GM19455 (cell line): ENCODE results near the gene SERP1.

Source experiments
- ATAC-seq: cut with Tn5 transposase; IDR thresholded peaks from one replicate; pipeline ENCODE4 v1.9.1; 2021; ENCODE audit not compliant: unreplicated experiment

The SERP1 gene

GRCh38 chr3:150546226-150547044 is at the start of gene SERP1, which contains the start of gene EIF2A:
Gene SERP1 (minus strand): TSS chr3:150546496. CDS start chr3:150546135, 361 bp downstream.
Gene EIF2A (plus strand): TSS chr3:150546787. CDS start chr3:150546803, 16 bp downstream.
- peak; percentile 94 for ATAC-seq

GRCh38 chr3:150594150-150594549 is 47.9 kb upstream of the SERP1 start:
- no peak for ATAC-seq

GRCh38 chr3:150589759-150590158 is 43.5 kb upstream of the SERP1 start:
- no peak for ATAC-seq

GRCh38 chr3:150588027-150588830 is 41.9 kb upstream of the SERP1 start:
- ATAC-seq, result no peak

- ATAC-seq, result no peak
These were observed 36.7 kb upstream of the SERP1 start for GRCh38 chr3:150583028-150583427.

GRCh38 chr3:150582620-150583019 is 36.3 kb upstream of the SERP1 start:
- peak; percentile 74 for ATAC-seq

GRCh38 chr3:150581174-150581573 is 34.9 kb upstream of the SERP1 start:
- no peak for ATAC-seq

GRCh38 chr3:150577855-150578254 is 31.6 kb upstream of the SERP1 start:
- no peak for ATAC-seq

GRCh38 chr3:150567328-150567727 is 21.0 kb upstream of the SERP1 start:
- ATAC-seq, result no peak

- no peak for ATAC-seq
These were observed 17.9 kb upstream of the SERP1 start for GRCh38 chr3:150564243-150564642.

GRCh38 chr3:150557725-150558124 is 11.4 kb upstream of the SERP1 start:
- no peak for ATAC-seq

- no peak for ATAC-seq
These were observed 10.5 kb upstream of the SERP1 start for GRCh38 chr3:150556792-150557191.

GRCh38 chr3:150555859-150556436 is 9.7 kb upstream of the SERP1 start:
- no peak for ATAC-seq

- ATAC-seq, result no peak
These were observed 897 bp upstream of the SERP1 start for GRCh38 chr3:150547045-150547741.

GRCh38 chr3:150545419-150546225 is 674 bp downstream of the SERP1 start:
- ATAC-seq, result peak; percentile 7

- ATAC-seq, result no peak
These were observed 1.6 kb downstream of the SERP1 start for GRCh38 chr3:150544726-150545125.

GRCh38 chr3:150544041-150544440 is 2.3 kb downstream of the SERP1 start:
- no peak for ATAC-seq

GRCh38 chr3:150543531-150543930 is 2.8 kb downstream of the SERP1 start:
- no peak for ATAC-seq

- no peak for ATAC-seq
These were observed 3.2 kb downstream of the SERP1 start for GRCh38 chr3:150543128-150543527.

GRCh38 chr3:150540991-150541390 is 5.3 kb downstream of the SERP1 start:
- ATAC-seq, result no peak
